Measurements from ENCODE around the gene MRGPRG. TPM values are rescaled to one million over a fixed set of nuclear protein-coding genes. Genes with fewer than 3 reads are reported as not detected.

Gene MRGPRG
- total and polyA plus RNA-seq, 2 of the 8 experiments (the other 6 are each of a cell fraction or from before 2014, with no cell fraction given): not detected

DNA sequence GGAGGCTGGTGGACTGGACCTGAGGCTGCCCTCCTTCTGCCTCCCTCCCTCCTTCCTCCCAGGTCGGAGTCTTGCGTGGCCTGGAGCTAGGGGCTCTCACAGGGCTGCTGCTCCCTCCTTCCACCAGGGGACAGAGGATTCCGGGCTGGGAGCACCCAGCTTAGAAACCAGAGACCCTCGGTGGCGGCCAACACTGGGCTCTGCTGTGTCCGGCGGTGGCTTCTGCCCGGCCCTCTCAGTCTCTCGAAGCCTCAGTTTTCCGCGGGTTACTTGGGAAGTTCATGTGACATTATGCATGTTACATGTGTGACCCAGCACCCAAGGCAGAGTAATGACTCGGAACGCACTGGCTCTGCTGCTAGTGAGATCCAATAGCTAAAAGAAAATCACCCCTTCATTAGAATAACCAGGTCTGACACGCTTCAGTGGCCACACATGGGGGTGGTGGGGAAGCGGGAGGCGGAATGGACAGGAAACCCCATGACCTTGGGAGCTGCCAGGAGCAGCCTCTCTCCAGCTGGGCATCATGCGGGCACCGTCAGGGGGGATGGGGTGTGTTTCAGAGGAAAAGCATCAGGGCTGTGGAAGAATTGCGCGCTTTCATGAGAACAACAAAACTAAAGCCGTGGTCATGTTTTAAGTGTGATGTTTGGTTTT lies 5.9 kb upstream of the MRGPRG start:
- Histone ChIP-seq H2BK20ac (ENCODE audit: low read length) (no peak overlapping the region), H2BK15ac (ENCODE audit: low read length) (0 out of 2 replicates have a peak overlapping the region, but pooled peaks have one; percentile 74), H3K23ac (ENCODE audit: insufficient read length) (no peak overlapping the region), H3K79me1 (ENCODE audit: low read depth, low read length) (no peaks in the 10 kb centered on the region), H3K18ac (ENCODE audit: extremely low read depth, low read length) (peak overlapping the region; percentile 9; the same call in 1 of the 2 replicates), H3K4me2 (ENCODE audit: insufficient read depth in 1 of 2, low read depth in 2 of 2, low read length in 2 of 2) (0 out of 4 replicates have a peak overlapping the region, but pooled peaks of 1 of the 2 experiments have one; percentile 9), H3K14ac (ENCODE audit: insufficient read length) (no peak overlapping the region), H2BK12ac (ENCODE audit: low read depth, low read length) (peak overlapping the region; percentile 50; the same call in 1 of the 2 replicates), H3K4ac (replicated peaks; ENCODE audit: insufficient read length, low read depth, low read length) (peak overlapping the region; percentile 53), H2BK5ac (ENCODE audit: low read depth, low read length) (no peak overlapping the region), H3K79me2 (ENCODE audit: control insufficient read depth in 1 of 2, insufficient read depth in 2 of 2, low read length in 2 of 2) (no peaks in the 10 kb centered on the region), H3K56ac (replicated peaks; ENCODE audit: insufficient read length, low read depth, low read length) (no peak overlapping the region), H4K5ac (ENCODE audit: insufficient read length, low read depth, low read length) (no peak overlapping the region), H3K27ac (ENCODE audit: low read depth, low read length) (no peak overlapping the region), H4K20me1 (replicated peaks in 1 of 2; ENCODE audit: control insufficient read depth in 1 of 2, insufficient read depth in 2 of 2, low read length in 2 of 2) (no peaks in the 10 kb centered on the region), H3K4me3 (ENCODE audit: extremely low read depth in 1 of 4, insufficient read depth in 2 of 4, low read depth in 3 of 4, low read length in 4 of 4) (no peak overlapping the region), H3K23me2 (ENCODE audit: low read depth, low read length) (no peaks in the 10 kb centered on the region), H4K8ac (ENCODE audit: extremely low read depth, insufficient read depth, low read length) (no peak overlapping the region; the same call in 1 of the 2 replicates), H3K4me1 (replicated peaks in 1 of 4; ENCODE audit: control insufficient read depth in 3 of 4, insufficient read depth in 4 of 4, low read length in 3 of 4) (peaks cover 0 to 23% (median 10%) of the 10 kb centered on the region in 4 experiments; a peak in 6 of 7 replicates), H3K36me3 (ENCODE audit: control insufficient read depth in 2 of 4, insufficient read depth in 4 of 4, low read length in 3 of 4) (no peaks in the 10 kb centered on the region), H4K91ac (replicated peaks; ENCODE audit: insufficient read length, low read length) (no peak overlapping the region), H2AK5ac (ENCODE audit: low read depth, low read length) (no peak overlapping the region), H3K27me3 (replicated peaks in 1 of 4; ENCODE audit: control insufficient read depth in 3 of 4, extremely low read depth in 1 of 4, insufficient read depth in 3 of 4, low read length in 3 of 4) (no peaks in the 10 kb centered on the region), H3K9me3 (ENCODE audit: insufficient read depth in 2 of 2, low read depth in 1 of 2, low read length in 1 of 2) (no peaks in the 10 kb centered on the region), H3K9ac (replicated peaks in 1 of 4; ENCODE audit: extremely low read depth in 1 of 4, low read depth in 3 of 4, low read length in 3 of 4) (no peak overlapping the region), H2BK120ac (replicated peaks; ENCODE audit: low read depth, low read length) (no peak overlapping the region), H2AFZ (ENCODE audit: low read length) (no peak overlapping the region)
- 84% methylated on average over 19 of the region's 21 CpGs; no CpG with 5 or more reads in 1 of the 2 experiments for WGBS, 2 experiments (ENCODE audit: extremely low coverage in 1 of 2, insufficient coverage in 1 of 2, insufficient read length in 1 of 2, insufficient replicate concordance in 2 of 2, low coverage in 1 of 2, low lambda C conversion rate in 2 of 2, missing lambda C conversion rate in 1 of 2)
- ChIA-PET CTCF (ENCODE audit: partially characterized antibody) (interaction anchor here (0.6 to 3.6 kb wide), 23 partner anchors 10 to 385 kb away, joined by 3 to 15 read pairs (median 5); no protein-coding TSS in a partner anchor), POLR2A (ENCODE audit: partially characterized antibody) (interaction anchor here (0.8 to 1.8 kb wide), 5 partner anchors 12 to 61 kb away, joined by 3 to 4 read pairs (median 3); no protein-coding TSS in a partner anchor)
- DNase-seq (ENCODE audit: low read depth in 1 of 2, low spot score in 2 of 2) (peak in 1 of 2 experiments; percentile 54), FAIRE-seq (no peak)
- no peak for TF ChIP-seq GABPA (IDR thresholded peaks at IDR 0.05; ENCODE audit: borderline replicate concordance, insufficient read depth, low read length)
- no peak for TF ChIP-seq CHD1 (IDR thresholded peaks at IDR 0.05; ENCODE audit: low read depth, low read length)
- TF ChIP-seq RAD21 (IDR thresholded peaks at IDR 0.05 in 1 of 2, conservative IDR thresholded peaks at IDR 0.05 in 1 of 2; ENCODE audit: low read depth in 2 of 2, low read length in 2 of 2): peak in 1 of 2 experiments; percentile 23; a peak in 1 of 4 replicates
- no peak for TF ChIP-seq KDM4A (IDR thresholded peaks at IDR 0.05; ENCODE audit: low read depth, low read length, severe bottlenecking)
- no peak for TF ChIP-seq CHD2 (IDR thresholded peaks at IDR 0.05; ENCODE audit: low read length)
- no peak for TF ChIP-seq SP2 (IDR thresholded peaks at IDR 0.05; ENCODE audit: low read length)
- TF ChIP-seq, protein P1, sequence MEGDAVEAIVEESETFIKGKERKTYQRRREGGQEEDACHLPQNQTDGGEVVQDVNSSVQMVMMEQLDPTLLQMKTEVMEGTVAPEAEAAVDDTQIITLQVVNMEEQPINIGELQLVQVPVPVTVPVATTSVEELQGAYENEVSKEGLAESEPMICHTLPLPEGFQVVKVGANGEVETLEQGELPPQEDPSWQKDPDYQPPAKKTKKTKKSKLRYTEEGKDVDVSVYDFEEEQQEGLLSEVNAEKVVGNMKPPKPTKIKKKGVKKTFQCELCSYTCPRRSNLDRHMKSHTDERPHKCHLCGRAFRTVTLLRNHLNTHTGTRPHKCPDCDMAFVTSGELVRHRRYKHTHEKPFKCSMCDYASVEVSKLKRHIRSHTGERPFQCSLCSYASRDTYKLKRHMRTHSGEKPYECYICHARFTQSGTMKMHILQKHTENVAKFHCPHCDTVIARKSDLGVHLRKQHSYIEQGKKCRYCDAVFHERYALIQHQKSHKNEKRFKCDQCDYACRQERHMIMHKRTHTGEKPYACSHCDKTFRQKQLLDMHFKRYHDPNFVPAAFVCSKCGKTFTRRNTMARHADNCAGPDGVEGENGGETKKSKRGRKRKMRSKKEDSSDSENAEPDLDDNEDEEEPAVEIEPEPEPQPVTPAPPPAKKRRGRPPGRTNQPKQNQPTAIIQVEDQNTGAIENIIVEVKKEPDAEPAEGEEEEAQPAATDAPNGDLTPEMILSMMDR (IDR thresholded peaks at IDR 0.05; ENCODE audit: control extremely low read depth in 1 of 3, insufficient read depth in 1 of 3, low read depth in 1 of 3, low read length in 3 of 3): peak in 2 of 3 experiments; percentile 30 to 46; a peak in 3 of 4 replicates
- no peak for TF ChIP-seq EP300 (IDR thresholded peaks at IDR 0.05; ENCODE audit: borderline replicate concordance in 1 of 2, low read depth in 2 of 2, low read length in 2 of 2)
